CD8-positive, alpha-beta memory T cell (primary cell): ENCODE data around the gene RPS6KA2. TPM values are rescaled to one million over a fixed set of nuclear protein-coding genes. Genes with fewer than 3 reads are reported as not detected.

Source experiments
- CTCF ChIA-PET: fragments of 350-600 bp; sonication (Branson Sonifier 250); formaldehyde crosslinking; loops from one replicate; lab custom pipeline; 2021; ENCODE audit warnings: antibody characterized with exemption; lab: Charles Lee
- POLR2A ChIA-PET: fragments of 350-600 bp; sonication (Branson Sonifier 250); formaldehyde crosslinking; loops from one replicate; lab custom pipeline; 2021; ENCODE audit warnings: antibody characterized with exemption; lab: Charles Lee
- DNase-seq, 5 donors: peaks; one replicate each; pipeline versions ENCODE4 v3.0.0 to v3.0.0-alpha.2; 2020 to 2022; ENCODE audit warnings: mixed read lengths in 1 of 5
- H3K27ac ChIP-seq: one replicate; pipeline ENCODE4 v1.7.0; 2013; ENCODE audit warnings: low read depth, mild to moderate bottlenecking, low read length, moderate library complexity
- H3K27me3 ChIP-seq: 2 replicates; pipeline ENCODE4 v1.7.0; 2013; ENCODE audit warnings: low read length, mild to moderate bottlenecking; ENCODE audit not compliant: insufficient read depth, poor library complexity, severe bottlenecking
- H3K36me3 ChIP-seq: 2 replicates; pipeline ENCODE4 v1.7.0; 2013; ENCODE audit warnings: mild to moderate bottlenecking, low read length, moderate library complexity; ENCODE audit not compliant: insufficient read depth
- H3K4me1 ChIP-seq: 2 replicates; pipeline ENCODE4 v1.7.0; 2013; ENCODE audit warnings: mild to moderate bottlenecking, low read length, moderate library complexity; ENCODE audit not compliant: insufficient read depth
- H3K4me3 ChIP-seq: 2 replicates; pipeline ENCODE4 v1.7.0; 2013; ENCODE audit warnings: mild to moderate bottlenecking, low read length
- H3K9me3 ChIP-seq: 2 replicates; pipeline ENCODE4 v1.7.0; 2013; ENCODE audit warnings: mild to moderate bottlenecking, low read length
- H3K27ac Mint-ChIP-seq, 8 donors: one replicate each; pipeline ENCODE4 v1.8.0; 2020 to 2021; ENCODE audit warnings: mixed read lengths in 8 of 8, mild to moderate bottlenecking in 6 of 8, inconsistent platforms in 3 of 8, moderate library complexity in 3 of 8
- H3K27me3 Mint-ChIP-seq, 2 donors: one replicate each; pipeline ENCODE4 v1.8.0; 2020 to 2021; ENCODE audit warnings: mixed read lengths in 2 of 2, mild to moderate bottlenecking in 1 of 2, moderate library complexity in 1 of 2
- H3K36me3 Mint-ChIP-seq, 3 donors: one replicate each; pipeline ENCODE4 v1.8.0; 2020 to 2021; ENCODE audit warnings: mixed read lengths in 3 of 3, inconsistent platforms in 1 of 3, mild to moderate bottlenecking in 1 of 3
- H3K4me1 Mint-ChIP-seq, 3 donors: one replicate each; pipeline ENCODE4 v1.8.0; 2020 to 2021; ENCODE audit warnings: mixed read lengths in 3 of 3, inconsistent platforms in 1 of 3, mild to moderate bottlenecking in 1 of 3
- H3K4me3 Mint-ChIP-seq, 7 donors: one replicate each; pipeline ENCODE4 v1.8.0; 2020 to 2021; ENCODE audit warnings: mixed read lengths in 7 of 7, mild to moderate bottlenecking in 6 of 7, moderate library complexity in 4 of 7, inconsistent platforms in 2 of 7
- H3K9me3 Mint-ChIP-seq, 5 donors: one replicate each; pipeline ENCODE4 v1.8.0; 2020 to 2022; ENCODE audit warnings: mixed read lengths in 5 of 5, mild to moderate bottlenecking in 3 of 5, moderate library complexity in 2 of 5, inconsistent platforms in 1 of 5
- polyA plus RNA-seq: library from polyadenylated mRNA; unstranded; fragments of 300-500 nt; fragmentation: Illumina TruSeq; gene quantifications from one replicate; pipeline ENCODE4 v1.2.3, GENCODE V29; 2021
- total RNA-seq, 2 experiments: library from RNA; stranded (reverse); gene quantifications; one replicate each; pipeline ENCODE4 v1.2.3, GENCODE V29; 2021

The RPS6KA2 gene
- total and polyA plus RNA-seq, 3 experiments from 2014 or later, result 3.6 to 4.7 (median 4.6) TPM

DNA sequence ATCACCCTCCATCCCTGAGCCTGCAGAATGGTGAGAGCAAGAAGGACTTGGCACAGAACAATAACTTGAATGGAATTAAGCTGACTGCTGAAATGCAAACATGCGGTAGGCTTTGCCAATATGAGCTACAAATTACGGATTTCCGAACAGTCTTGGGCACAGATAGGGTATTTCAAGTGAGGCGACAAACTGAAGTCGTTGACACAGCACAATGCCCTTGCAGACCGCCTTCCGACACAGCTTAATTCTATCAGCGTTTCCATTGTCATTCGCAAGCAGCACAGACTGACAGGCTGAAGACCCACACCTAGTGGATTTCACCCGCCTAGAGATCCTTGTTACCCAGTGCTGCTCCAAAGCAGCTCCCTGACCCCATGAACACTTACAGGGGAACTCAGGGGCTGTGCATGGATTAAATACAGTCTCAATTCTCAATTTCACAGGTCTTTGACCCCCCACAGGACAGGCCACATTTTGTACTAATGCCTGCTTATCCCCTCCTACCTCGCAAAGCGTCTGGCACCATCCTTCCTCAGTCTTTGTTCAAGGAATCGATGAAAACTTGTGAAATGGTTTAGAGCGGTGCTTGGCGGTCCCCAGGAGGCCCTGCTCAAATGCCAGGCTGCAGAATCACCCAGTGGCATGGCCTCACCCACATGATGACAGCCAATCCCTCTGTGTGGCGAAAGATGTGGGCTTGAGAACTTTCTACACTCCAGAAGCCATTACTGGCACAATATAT, 75.1 kb downstream of the RPS6KA2 start:
- peaks cover 0 to under 1% (median under 1%) of the 10 kb centered on the region in 3 donors for H3K4me1 Mint-ChIP-seq
- Histone ChIP-seq H3K27ac (no peak overlapping the region), H3K36me3 (no peaks in the 10 kb centered on the region), H3K27me3 (no peaks in the 10 kb centered on the region), H3K4me3 (no peak overlapping the region), H3K9me3 (no peaks in the 10 kb centered on the region), H3K4me1 (no peaks in the 10 kb centered on the region)
- ChIA-PET POLR2A (no interaction called here), CTCF (interaction anchor here (0.8 kb wide), 1 partner anchor 171 kb away, joined by 3 read pairs; no protein-coding TSS in a partner anchor)
- H3K27ac Mint-ChIP-seq, result no peak overlapping the region
- DNase-seq, result no peak
- no peak overlapping the region for H3K4me3 Mint-ChIP-seq
- no peaks in the 10 kb centered on the region for H3K9me3 Mint-ChIP-seq
- peaks cover 3 to 19% of the 10 kb centered on the region in 2 donors for H3K27me3 Mint-ChIP-seq
- peaks cover 0 to 5% (median 0%) of the 10 kb centered on the region in 3 donors for H3K36me3 Mint-ChIP-seq

DNA sequence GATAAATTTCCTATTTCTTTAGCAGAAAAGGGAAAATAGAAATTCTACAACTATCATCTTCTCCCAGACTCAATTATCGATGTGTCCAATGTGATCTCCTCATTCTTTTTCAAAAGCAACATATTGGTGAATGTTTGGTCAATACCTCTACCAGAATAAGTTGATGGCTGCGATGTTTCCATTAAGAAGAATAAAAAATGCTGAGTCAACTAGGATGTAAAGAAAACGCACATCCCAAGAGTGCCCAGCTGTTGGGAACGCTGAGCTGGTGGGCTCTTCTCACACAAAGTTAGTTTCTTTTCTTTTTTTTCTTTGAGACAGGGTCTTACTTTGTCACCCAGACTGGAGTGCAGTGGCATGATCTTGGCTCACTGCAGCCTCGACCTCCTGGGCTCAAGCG, 80.4 kb downstream of the RPS6KA2 start:
- ChIA-PET CTCF (no interaction called here), POLR2A (no interaction called here)
- Mint-ChIP-seq H3K36me3 (no peaks in the 10 kb centered on the region), H3K4me3 (no peak overlapping the region), H3K4me1 (peaks cover 4 to 9% (median 6%) of the 10 kb centered on the region in 3 donors), H3K9me3 (no peaks in the 10 kb centered on the region), H3K27ac (no peak overlapping the region), H3K27me3 (no peaks in the 10 kb centered on the region)
- no peaks in the 10 kb centered on the region for H3K36me3 ChIP-seq
- no peaks in the 10 kb centered on the region for H3K9me3 ChIP-seq
- H3K27me3 ChIP-seq, result no peaks in the 10 kb centered on the region
- H3K4me1 ChIP-seq, result no peaks in the 10 kb centered on the region
- DNase-seq, result no peak
- no peak overlapping the region for H3K4me3 ChIP-seq
- no peak overlapping the region for H3K27ac ChIP-seq

DNA sequence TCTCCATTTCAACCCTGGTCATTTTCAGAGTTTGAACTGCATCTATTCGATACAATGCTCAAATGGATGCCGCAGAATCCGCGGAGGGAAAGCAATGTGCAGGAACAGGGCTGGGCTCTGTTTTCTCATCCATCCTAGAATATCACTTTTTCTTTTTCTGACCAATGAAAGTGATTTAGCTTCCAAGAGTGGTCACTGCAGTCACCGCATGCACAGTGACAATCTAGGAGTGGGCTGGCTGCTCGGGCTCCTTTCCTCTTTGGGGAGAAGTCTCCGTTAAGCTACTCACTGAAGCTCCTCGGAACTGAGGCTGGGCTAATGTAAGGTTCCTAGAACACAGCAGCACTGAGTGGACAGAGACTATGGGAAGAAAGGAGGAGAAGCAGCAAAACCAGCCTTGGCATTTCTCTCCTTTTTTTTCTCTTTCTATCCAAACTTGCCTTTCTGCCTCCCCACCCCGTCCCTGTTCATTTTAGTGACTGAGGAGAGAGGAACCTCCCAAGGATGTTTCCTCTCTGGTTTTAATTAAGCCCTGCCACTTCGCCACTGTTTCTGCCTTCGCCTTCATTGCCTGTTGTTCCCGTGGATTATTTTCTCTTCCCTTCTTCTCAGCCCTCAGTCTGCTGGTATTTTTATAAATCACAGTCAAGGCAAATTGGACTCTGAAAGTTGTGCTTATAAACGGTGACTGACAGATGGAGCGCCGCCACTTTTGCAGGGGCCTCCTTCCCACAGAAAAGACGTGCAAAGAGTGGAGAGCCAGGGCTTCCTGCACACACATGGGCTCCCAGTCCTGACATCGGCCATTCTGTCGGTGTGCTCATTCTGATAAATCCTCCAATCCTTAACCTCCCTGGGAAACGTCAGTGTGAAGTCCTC, 81.7 kb downstream of the RPS6KA2 start:
- H3K4me3 ChIP-seq, result no peak overlapping the region
- H3K36me3 ChIP-seq, result no peaks in the 10 kb centered on the region
- Mint-ChIP-seq H3K27me3 (no peaks in the 10 kb centered on the region), H3K27ac (peak overlapping the region in 4 of 8 donors; percentile 1 to 65 (median 32)), H3K4me3 (no peak overlapping the region), H3K9me3 (no peaks in the 10 kb centered on the region), H3K36me3 (no peaks in the 10 kb centered on the region), H3K4me1 (peaks cover 16 to 21% (median 19%) of the 10 kb centered on the region in 3 donors)
- no peaks in the 10 kb centered on the region for H3K27me3 ChIP-seq
- POLR2A ChIA-PET, result no interaction called here
- no peak for DNase-seq
- H3K9me3 ChIP-seq, result no peaks in the 10 kb centered on the region
- peaks cover 10% of the 10 kb centered on the region for H3K4me1 ChIP-seq
- H3K27ac ChIP-seq, result no peak overlapping the region
- CTCF ChIA-PET, result no interaction called here

DNA sequence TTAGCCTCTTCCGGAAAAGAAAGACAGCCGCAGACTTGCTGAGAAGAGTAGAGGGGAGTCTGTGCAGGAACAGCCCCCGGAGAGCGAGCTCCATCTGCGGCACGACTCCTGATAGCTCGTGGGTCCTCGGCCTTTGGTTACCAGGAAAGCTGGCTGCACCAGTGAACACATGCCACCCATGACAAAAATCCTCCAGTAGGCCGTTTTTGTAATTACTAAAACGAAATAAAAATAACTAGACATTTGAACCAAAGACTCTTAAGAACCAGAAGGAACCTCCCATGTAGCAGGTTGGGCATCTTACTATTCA, 82.8 kb downstream of the RPS6KA2 start:
- no peak overlapping the region for H3K4me3 Mint-ChIP-seq
- H3K36me3 ChIP-seq, result no peaks in the 10 kb centered on the region
- POLR2A ChIA-PET, result no interaction called here
- H3K4me1 ChIP-seq, result peaks cover 15% of the 10 kb centered on the region
- no peaks in the 10 kb centered on the region for H3K9me3 ChIP-seq
- peak overlapping the region in 3 of 8 donors; percentile 15 to 36 (median 16) for H3K27ac Mint-ChIP-seq
- DNase-seq, result no peak
- no peaks in the 10 kb centered on the region for H3K36me3 Mint-ChIP-seq
- no peak overlapping the region for H3K4me3 ChIP-seq
- H3K27me3 ChIP-seq, result no peaks in the 10 kb centered on the region
- no peaks in the 10 kb centered on the region for H3K27me3 Mint-ChIP-seq
- peaks cover 19 to 31% (median 28%) of the 10 kb centered on the region in 3 donors for H3K4me1 Mint-ChIP-seq
- CTCF ChIA-PET, result no interaction called here
- H3K9me3 Mint-ChIP-seq, result no peaks in the 10 kb centered on the region
- no peak overlapping the region for H3K27ac ChIP-seq

DNA sequence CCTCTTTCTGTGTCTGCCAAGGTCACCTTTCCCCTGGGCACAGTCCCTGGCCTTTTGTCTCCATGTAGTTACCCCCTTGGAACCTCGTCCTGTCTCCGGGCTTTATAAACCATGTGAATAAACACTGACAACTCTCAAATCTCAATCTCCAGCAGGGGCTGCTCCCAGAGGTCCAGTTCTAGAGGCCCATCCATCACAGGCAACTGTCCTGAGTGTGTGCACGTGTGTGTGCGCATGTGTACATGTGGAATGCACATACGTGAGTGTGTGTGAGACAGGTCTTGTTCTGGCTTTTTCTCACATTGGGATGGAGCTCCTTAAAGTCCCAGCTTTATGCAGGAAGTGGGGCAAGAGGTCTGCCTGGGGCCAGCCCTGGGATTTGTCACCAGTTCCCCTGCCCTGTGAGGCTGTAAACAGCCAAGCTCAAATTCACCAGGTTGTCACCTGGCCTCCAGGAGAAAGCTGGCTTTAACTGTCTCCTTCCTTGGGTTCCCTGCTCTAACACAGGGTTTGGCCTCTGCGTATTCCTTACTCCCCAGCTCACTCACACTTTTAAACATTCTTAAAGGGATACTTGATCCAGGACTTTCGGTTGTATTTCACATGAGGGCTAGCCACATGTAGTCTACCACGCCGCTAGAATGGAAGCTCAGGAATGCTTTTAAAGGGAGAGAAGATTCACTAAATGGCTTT, 83.3 kb downstream of the RPS6KA2 start:
- Histone ChIP-seq H3K4me1 (peaks cover 18% of the 10 kb centered on the region), H3K27me3 (no peaks in the 10 kb centered on the region), H3K9me3 (no peaks in the 10 kb centered on the region), H3K27ac (no peak overlapping the region), H3K4me3 (no peak overlapping the region), H3K36me3 (no peaks in the 10 kb centered on the region)
- Mint-ChIP-seq H3K4me3 (peak overlapping the region in 2 of 7 donors; percentile 4 to 11), H3K36me3 (no peaks in the 10 kb centered on the region), H3K4me1 (peaks cover 21 to 34% (median 30%) of the 10 kb centered on the region in 3 donors), H3K27ac (peak overlapping the region in 3 of 8 donors; percentile 36 to 84 (median 78)), H3K9me3 (no peaks in the 10 kb centered on the region), H3K27me3 (no peaks in the 10 kb centered on the region)
- no peak for DNase-seq
- CTCF ChIA-PET, result no interaction called here
- POLR2A ChIA-PET, result no interaction called here

DNA sequence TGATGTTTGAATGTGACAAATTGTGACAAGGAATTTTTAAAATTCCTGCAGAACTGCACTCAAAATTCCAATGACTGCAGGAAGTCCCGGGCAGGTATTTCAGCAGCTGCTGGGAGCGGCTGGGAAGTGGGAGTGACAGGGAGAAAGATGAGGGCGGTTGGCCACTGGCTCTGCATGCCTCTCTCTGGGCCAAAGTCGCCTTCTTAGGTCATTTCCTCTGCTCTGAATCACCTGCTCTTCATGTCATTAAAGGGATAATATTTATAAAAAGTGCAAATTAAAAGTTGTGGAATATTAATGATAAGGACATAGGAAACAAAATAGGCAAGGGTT, 84.5 kb downstream of the RPS6KA2 start:
- Histone ChIP-seq H3K9me3 (no peaks in the 10 kb centered on the region), H3K36me3 (no peaks in the 10 kb centered on the region), H3K4me1 (peaks cover 18% of the 10 kb centered on the region), H3K27me3 (no peaks in the 10 kb centered on the region), H3K27ac (no peak overlapping the region), H3K4me3 (no peak overlapping the region)
- Mint-ChIP-seq H3K36me3 (no peaks in the 10 kb centered on the region), H3K27ac (peak overlapping the region in 6 of 8 donors; percentile 33 to 94 (median 48)), H3K27me3 (no peaks in the 10 kb centered on the region), H3K9me3 (no peaks in the 10 kb centered on the region), H3K4me3 (peak overlapping the region in 1 of 7 donors; percentile 30), H3K4me1 (peaks cover 23 to 37% (median 34%) of the 10 kb centered on the region in 3 donors)
- CTCF ChIA-PET, result no interaction called here
- DNase-seq, result no peak
- POLR2A ChIA-PET, result no interaction called here

DNA sequence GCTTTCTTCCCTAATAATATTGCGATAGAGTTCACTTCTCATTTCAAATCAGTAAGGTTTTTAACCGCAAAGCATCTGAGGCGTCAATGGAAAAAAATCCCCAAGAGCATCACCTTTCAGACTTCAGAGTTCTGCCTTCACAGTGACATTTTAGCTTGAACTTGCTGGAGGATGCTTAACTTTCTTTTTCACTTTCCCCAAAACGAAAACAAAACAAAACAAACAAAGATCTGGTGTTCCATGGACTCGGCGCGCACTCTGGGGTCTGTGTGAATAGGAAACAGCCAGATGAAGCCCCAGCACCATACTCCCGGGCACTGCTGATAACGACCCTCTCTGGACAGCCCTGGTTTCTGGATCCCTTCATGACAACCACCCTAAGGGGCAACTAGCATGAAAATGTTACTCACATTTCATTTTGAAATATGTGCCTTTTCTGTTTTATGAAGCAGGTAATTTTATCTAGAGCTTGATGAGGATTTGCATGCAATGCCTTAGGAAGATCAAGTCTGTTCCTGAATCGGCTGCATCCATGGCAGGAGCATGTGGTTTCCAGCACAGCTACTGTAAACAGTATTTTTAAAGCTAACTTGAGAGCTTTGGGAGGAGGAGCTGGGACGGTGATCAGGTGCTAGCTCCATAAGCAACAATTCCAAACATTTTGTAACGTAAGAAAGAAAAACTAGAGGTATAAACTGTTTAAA, 85.0 kb downstream of the RPS6KA2 start:
- CTCF ChIA-PET, result interaction anchor here (1.0 to 1.3 kb wide), 2 partner anchors 54 to 142 kb away, joined by 3 read pairs; no protein-coding TSS in a partner anchor
- peak overlapping the region; percentile 18 for H3K4me3 ChIP-seq

More for the DNA sequence above, 85.0 kb downstream of the RPS6KA2 start:
- Mint-ChIP-seq H3K9me3 (no peaks in the 10 kb centered on the region), H3K27ac (peak overlapping the region; percentile 65 to 95 (median 89)), H3K36me3 (no peaks in the 10 kb centered on the region), H3K4me3 (peak overlapping the region; percentile 73 to 93 (median 82)), H3K27me3 (no peaks in the 10 kb centered on the region), H3K4me1 (peaks cover 23 to 37% (median 34%) of the 10 kb centered on the region in 3 donors)
- no peak overlapping the region for H3K27ac ChIP-seq
- DNase-seq, result peak in 1 of 5 donors; percentile 15
- no peaks in the 10 kb centered on the region for H3K9me3 ChIP-seq
- no peaks in the 10 kb centered on the region for H3K27me3 ChIP-seq
- POLR2A ChIA-PET, result no interaction called here
- no peaks in the 10 kb centered on the region for H3K36me3 ChIP-seq
- H3K4me1 ChIP-seq, result peaks cover 18% of the 10 kb centered on the region
